GM23248 (cell line): ENCODE results near the gene PEPD.

ENCODE experiments used
- EZH2 ChIP-seq: fragments of 200-600 bp; sonication (generic); IDR thresholded peaks from 2 replicates; pipeline ENCODE4 v1.6.1; 2018; ENCODE audit warnings: antibody characterized with exemption, mild to moderate bottlenecking; ENCODE audit not compliant: insufficient read depth, poor library complexity, severe bottlenecking
- EZH2phosphoT487 ChIP-seq: fragments of 200-600 bp; sonication (generic); IDR thresholded peaks from 2 replicates; pipeline ENCODE4 v1.6.1; 2018; ENCODE audit warnings: antibody characterized with exemption, moderate library complexity, mild to moderate bottlenecking, low read depth; ENCODE audit not compliant: insufficient read depth

- TF ChIP-seq EZH2 (no peak), EZH2phosphoT487 (no peak)
These were observed 38.4 kb upstream of the PEPD start for GRCh38 chr19:33559996-33560395.
